T-helper 2 cell treated with Interferon-gamma antibody and Interleukin-4, amounts not matched to agents 5 μg/mL and 100 μg/mL, for 36 hours (primary cell): Measurements from ENCODE around the gene CTAG2.
"Not testable (repeated sequence)": the region's sequence is repeated elsewhere in the genome, so short reads cannot be mapped to it uniquely, and the experiment has no call there.

ENCODE experiments used
- DNase-seq: peaks from one replicate; pipeline ENCODE4 v3.0.0; 2021; ENCODE audit warnings: low spot score
- H3K27ac Mint-ChIP-seq: one replicate; pipeline ENCODE4 v1.8.0; 2021; ENCODE audit warnings: mild to moderate bottlenecking, mixed read lengths
- H3K27me3 Mint-ChIP-seq: one replicate; pipeline ENCODE4 v1.8.0; 2021; ENCODE audit warnings: low read depth, mixed read lengths
- H3K36me3 Mint-ChIP-seq: one replicate; pipeline ENCODE4 v1.8.0; 2021; ENCODE audit warnings: low read depth, mixed read lengths
- H3K4me1 Mint-ChIP-seq: one replicate; pipeline ENCODE4 v1.8.0; 2021; ENCODE audit warnings: low read depth, mixed read lengths
- H3K4me3 Mint-ChIP-seq: one replicate; pipeline ENCODE4 v1.8.0; 2022; ENCODE audit warnings: mild to moderate bottlenecking, moderate library complexity, mixed read lengths
- H3K9me3 Mint-ChIP-seq: one replicate; pipeline ENCODE4 v1.8.0; 2021; ENCODE audit warnings: mixed read lengths

CTAG2 gene

GRCh38 chrX:154653413-154653812 lies at the start of gene CTAG2:
Gene CTAG2, minus strand, starts transcription at chrX:154653579. Its CDS starts 64 bp downstream, at chrX:154653515.
- H3K4me3 Mint-ChIP-seq, H3K9me3 Mint-ChIP-seq, H3K36me3 Mint-ChIP-seq, H3K27me3 Mint-ChIP-seq, DNase-seq, H3K4me1 Mint-ChIP-seq, H3K27ac Mint-ChIP-seq: not testable (repeated sequence)

GRCh38 chrX:154698630-154699248 lies 45.4 kb upstream of the CTAG2 start:
- DNase-seq: no peak
- no peak overlapping the region for H3K27ac Mint-ChIP-seq
- no peaks in the 10 kb centered on the region for H3K27me3 Mint-ChIP-seq
- H3K36me3 Mint-ChIP-seq: peaks cover 58% of the 10 kb centered on the region
- H3K9me3 Mint-ChIP-seq: no peaks in the 10 kb centered on the region
- H3K4me1 Mint-ChIP-seq: peaks cover 9% of the 10 kb centered on the region
- H3K4me3 Mint-ChIP-seq: no peak overlapping the region

GRCh38 chrX:154696676-154697045 lies 43.3 kb upstream of the CTAG2 start:
- H3K27me3 Mint-ChIP-seq: no peaks in the 10 kb centered on the region
- H3K9me3 Mint-ChIP-seq: no peaks in the 10 kb centered on the region
- no peak overlapping the region for H3K27ac Mint-ChIP-seq
- no peak overlapping the region for H3K4me3 Mint-ChIP-seq
- DNase-seq: no peak
- peaks cover 9% of the 10 kb centered on the region for H3K4me1 Mint-ChIP-seq
- H3K36me3 Mint-ChIP-seq: peaks cover 58% of the 10 kb centered on the region

GRCh38 chrX:154695911-154696675 lies 42.7 kb upstream of the CTAG2 start:
- DNase-seq: peak; percentile 7
- Mint-ChIP-seq H3K9me3 (no peaks in the 10 kb centered on the region), H3K4me3 (no peak overlapping the region), H3K27ac (no peak overlapping the region), H3K4me1 (peaks cover 9% of the 10 kb centered on the region), H3K27me3 (no peaks in the 10 kb centered on the region), H3K36me3 (peaks cover 61% of the 10 kb centered on the region)

GRCh38 chrX:154693394-154693793 lies 40.0 kb upstream of the CTAG2 start:
- Mint-ChIP-seq H3K36me3 (peaks cover 50% of the 10 kb centered on the region), H3K27ac (no peak overlapping the region), H3K4me1 (peaks cover 9% of the 10 kb centered on the region), H3K9me3 (no peaks in the 10 kb centered on the region), H3K27me3 (no peaks in the 10 kb centered on the region), H3K4me3 (no peak overlapping the region)
- no peak for DNase-seq

- not testable (repeated sequence) for H3K9me3 Mint-ChIP-seq, H3K27me3 Mint-ChIP-seq, H3K27ac Mint-ChIP-seq, H3K4me3 Mint-ChIP-seq, DNase-seq, H3K4me1 Mint-ChIP-seq
- peaks cover 36% of the 10 kb centered on the region for H3K36me3 Mint-ChIP-seq
These were observed 37.1 kb upstream of the CTAG2 start for GRCh38 chrX:154690438-154690837.

GRCh38 chrX:154672084-154672483 lies 18.7 kb upstream of the CTAG2 start:
- not testable (repeated sequence) for H3K27ac Mint-ChIP-seq, DNase-seq, H3K4me3 Mint-ChIP-seq, H3K4me1 Mint-ChIP-seq
- peaks cover 15% of the 10 kb centered on the region for H3K27me3 Mint-ChIP-seq
- H3K36me3 Mint-ChIP-seq: peaks cover 12% of the 10 kb centered on the region
- peaks cover 34% of the 10 kb centered on the region for H3K9me3 Mint-ChIP-seq

GRCh38 chrX:154670848-154671247 lies 17.5 kb upstream of the CTAG2 start:
- H3K27ac Mint-ChIP-seq, H3K36me3 Mint-ChIP-seq, DNase-seq, H3K4me3 Mint-ChIP-seq, H3K4me1 Mint-ChIP-seq: not testable (repeated sequence)
- peaks cover 15% of the 10 kb centered on the region for H3K27me3 Mint-ChIP-seq
- H3K9me3 Mint-ChIP-seq: peaks cover 34% of the 10 kb centered on the region

GRCh38 chrX:154661899-154662298 lies 8.5 kb upstream of the CTAG2 start:
- Mint-ChIP-seq H3K27me3 (no peaks in the 10 kb centered on the region), H3K4me1 (peaks cover 7% of the 10 kb centered on the region), H3K9me3 (peaks cover 11% of the 10 kb centered on the region), H3K36me3 (peaks cover 2% of the 10 kb centered on the region), H3K27ac (no peak overlapping the region), H3K4me3 (no peak overlapping the region)
- no peak for DNase-seq

- Mint-ChIP-seq H3K4me3 (no peak overlapping the region), H3K27ac (no peak overlapping the region), H3K4me1 (peaks cover 7% of the 10 kb centered on the region), H3K27me3 (no peaks in the 10 kb centered on the region), H3K9me3 (peaks cover 11% of the 10 kb centered on the region), H3K36me3 (peaks cover 2% of the 10 kb centered on the region)
- no peak for DNase-seq
These were observed 7.8 kb upstream of the CTAG2 start for GRCh38 chrX:154661170-154661569.

- H3K36me3 Mint-ChIP-seq: peaks cover 2% of the 10 kb centered on the region
- no peak for DNase-seq
- no peak overlapping the region for H3K27ac Mint-ChIP-seq
These were observed 7.2 kb upstream of the CTAG2 start for GRCh38 chrX:154660541-154660940.

GRCh38 chrX:154658957-154659356 lies 5.6 kb upstream of the CTAG2 start:
- DNase-seq: no peak
- H3K27me3 Mint-ChIP-seq: no peaks in the 10 kb centered on the region
- no peak overlapping the region for H3K27ac Mint-ChIP-seq
- no peak overlapping the region for H3K4me3 Mint-ChIP-seq
- peaks cover 6% of the 10 kb centered on the region for H3K9me3 Mint-ChIP-seq
- H3K4me1 Mint-ChIP-seq: peaks cover 3% of the 10 kb centered on the region
- H3K36me3 Mint-ChIP-seq: peaks cover 2% of the 10 kb centered on the region

More at GRCh38 chrX:154660541-154660940, 7.2 kb upstream of the CTAG2 start:
- Mint-ChIP-seq H3K9me3 (peaks cover 11% of the 10 kb centered on the region), H3K27me3 (no peaks in the 10 kb centered on the region), H3K4me3 (no peak overlapping the region), H3K4me1 (peaks cover 3% of the 10 kb centered on the region)

GRCh38 chrX:154658187-154658586 lies 4.8 kb upstream of the CTAG2 start:
- peaks cover under 1% of the 10 kb centered on the region for H3K9me3 Mint-ChIP-seq
- no peak overlapping the region for H3K4me3 Mint-ChIP-seq
- no peak for DNase-seq
- H3K27me3 Mint-ChIP-seq: no peaks in the 10 kb centered on the region
- H3K27ac Mint-ChIP-seq: no peak overlapping the region
- H3K36me3 Mint-ChIP-seq: no peaks in the 10 kb centered on the region
- H3K4me1 Mint-ChIP-seq: peaks cover 3% of the 10 kb centered on the region

GRCh38 chrX:154657226-154657805 lies 3.9 kb upstream of the CTAG2 start:
- DNase-seq: no peak
- Mint-ChIP-seq H3K4me3 (no peak overlapping the region), H3K27ac (no peak overlapping the region), H3K27me3 (no peaks in the 10 kb centered on the region), H3K4me1 (peaks cover 3% of the 10 kb centered on the region), H3K36me3 (no peaks in the 10 kb centered on the region), H3K9me3 (no peaks in the 10 kb centered on the region)
